GM18520 (cell line): ENCODE measurements around the gene CTXN3.
"Not testable (repeated sequence)": the region's sequence is repeated elsewhere in the genome, so short reads cannot be mapped to it uniquely, and the experiment has no call there.

Experiments used
- ATAC-seq: cut with Tn5 transposase; IDR thresholded peaks from one replicate; pipeline ENCODE4 v1.9.1; 2021; ENCODE audit not compliant: unreplicated experiment

CTXN3 gene

GRCh38 chr5:127650022-127650421 is 1.1 kb downstream of the CTXN3 start:
- ATAC-seq = no peak

GRCh38 chr5:127650649-127651048 is 1.8 kb downstream of the CTXN3 start:
- ATAC-seq = no peak

- ATAC-seq = peak; percentile 65
Measured at GRCh38 chr5:127652952-127653611, 4.2 kb downstream of the CTXN3 start.

- no peak for ATAC-seq
Measured at GRCh38 chr5:127656825-127657224, 7.9 kb downstream of the CTXN3 start.

- no peak for ATAC-seq
Measured at GRCh38 chr5:127660047-127660733, 11.3 kb downstream of the CTXN3 start.

- ATAC-seq = no peak
Measured at GRCh38 chr5:127664093-127664492, 15.2 kb downstream of the CTXN3 start.

- ATAC-seq = no peak
Measured at GRCh38 chr5:127665641-127666040, 16.8 kb downstream of the CTXN3 start.

GRCh38 chr5:127666043-127666716 is 17.3 kb downstream of the CTXN3 start:
- no peak for ATAC-seq

- ATAC-seq = no peak
Measured at GRCh38 chr5:127667926-127668325, 19.0 kb downstream of the CTXN3 start.

- no peak for ATAC-seq
Measured at GRCh38 chr5:127671218-127671617, 22.3 kb downstream of the CTXN3 start.

- ATAC-seq = no peak
Measured at GRCh38 chr5:127673117-127673800, 24.4 kb downstream of the CTXN3 start.

- ATAC-seq = not testable (repeated sequence)
Measured at GRCh38 chr5:127676951-127677350, 28.1 kb downstream of the CTXN3 start.

- ATAC-seq = not testable (repeated sequence)
Measured at GRCh38 chr5:127679691-127680330, 30.9 kb downstream of the CTXN3 start.

- no peak for ATAC-seq
Measured at GRCh38 chr5:127680595-127680994, 31.7 kb downstream of the CTXN3 start.

- ATAC-seq = no peak
Measured at GRCh38 chr5:127683008-127683407, 34.1 kb downstream of the CTXN3 start.

GRCh38 chr5:127684726-127685467 is 36.0 kb downstream of the CTXN3 start:
- no peak for ATAC-seq

GRCh38 chr5:127685662-127686061 is 36.8 kb downstream of the CTXN3 start:
- ATAC-seq = no peak

- no peak for ATAC-seq
Measured at GRCh38 chr5:127686424-127686823, 37.5 kb downstream of the CTXN3 start.

GRCh38 chr5:127694518-127695171 is 45.8 kb downstream of the CTXN3 start:
- no peak for ATAC-seq

- ATAC-seq = no peak
Measured at GRCh38 chr5:127695346-127695745, 46.5 kb downstream of the CTXN3 start.
